C4-2B (cell line): ENCODE data around the gene BMX.

Experiments
- H3K27ac ChIP-seq: fragments of 450-650 bp; 2 replicates; pipeline ENCODE4 v1.5.1; 2017
- ZFX ChIP-seq: fragments of 450-650 bp; IDR thresholded peaks from 2 replicates; pipeline ENCODE4 v1.6.1; 2017
- TF ChIP-seq, protein P1 (sequence below): fragments of 450-650 bp; conservative IDR thresholded peaks from 2 replicates; pipeline ENCODE4 v1.5.1; 2017; ENCODE audit warnings: mild to moderate bottlenecking

BMX gene

DNA sequence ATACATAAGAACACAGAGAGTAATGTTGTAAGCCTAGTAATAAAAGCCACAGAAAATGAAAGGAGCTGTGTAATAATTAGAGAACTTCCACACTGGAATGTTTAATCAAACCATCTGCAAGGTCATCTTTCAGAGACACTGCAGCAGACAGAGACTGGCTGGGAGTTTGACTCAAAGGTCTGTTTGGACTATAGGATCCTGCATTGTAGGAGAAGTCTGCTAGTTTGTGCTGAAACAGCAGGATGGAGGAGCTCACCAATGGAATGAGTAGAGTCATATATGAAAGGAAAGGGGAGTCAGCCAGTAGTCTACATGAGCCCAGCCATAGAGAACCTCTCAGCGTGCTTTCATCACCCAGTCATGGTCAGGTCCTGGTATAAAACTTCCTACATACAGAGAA lies 104.6 kb downstream of the BMX start:
- H3K27ac ChIP-seq = peak overlapping the region; percentile 52; the same call in 1 of the 2 replicates
- no peak for TF ChIP-seq ZFX
- TF ChIP-seq, protein P1, sequence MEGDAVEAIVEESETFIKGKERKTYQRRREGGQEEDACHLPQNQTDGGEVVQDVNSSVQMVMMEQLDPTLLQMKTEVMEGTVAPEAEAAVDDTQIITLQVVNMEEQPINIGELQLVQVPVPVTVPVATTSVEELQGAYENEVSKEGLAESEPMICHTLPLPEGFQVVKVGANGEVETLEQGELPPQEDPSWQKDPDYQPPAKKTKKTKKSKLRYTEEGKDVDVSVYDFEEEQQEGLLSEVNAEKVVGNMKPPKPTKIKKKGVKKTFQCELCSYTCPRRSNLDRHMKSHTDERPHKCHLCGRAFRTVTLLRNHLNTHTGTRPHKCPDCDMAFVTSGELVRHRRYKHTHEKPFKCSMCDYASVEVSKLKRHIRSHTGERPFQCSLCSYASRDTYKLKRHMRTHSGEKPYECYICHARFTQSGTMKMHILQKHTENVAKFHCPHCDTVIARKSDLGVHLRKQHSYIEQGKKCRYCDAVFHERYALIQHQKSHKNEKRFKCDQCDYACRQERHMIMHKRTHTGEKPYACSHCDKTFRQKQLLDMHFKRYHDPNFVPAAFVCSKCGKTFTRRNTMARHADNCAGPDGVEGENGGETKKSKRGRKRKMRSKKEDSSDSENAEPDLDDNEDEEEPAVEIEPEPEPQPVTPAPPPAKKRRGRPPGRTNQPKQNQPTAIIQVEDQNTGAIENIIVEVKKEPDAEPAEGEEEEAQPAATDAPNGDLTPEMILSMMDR = no peak
